Coronary artery (tissue), 2 donors: ENCODE results near the gene PRKCH.
A peak's percentile ranks its signal among the peaks of the same experiment; 100 is the strongest.

ENCODE experiments used
- DNase-seq: peaks from one replicate; pipeline ENCODE4 v3.0.0-alpha.2; 2017; ENCODE audit warnings: low spot score
- H3K27ac ChIP-seq, 2 donors: fragments of 200-600 bp; sonication (generic); one replicate each; pipeline ENCODE4 v1.5.1; 2016 to 2019
- H3K4me3 ChIP-seq: fragments of 200-600 bp; sonication (generic); 2 replicates; pipeline ENCODE4 v1.5.1; 2016; ENCODE audit warnings: mild to moderate bottlenecking, moderate library complexity
- CTCF ChIP-seq: fragments of 200-600 bp; sonication (generic); IDR thresholded peaks from one replicate; pipeline ENCODE4 v1.5.1; 2019; ENCODE audit warnings: antibody characterized with exemption

The PRKCH gene

DNA sequence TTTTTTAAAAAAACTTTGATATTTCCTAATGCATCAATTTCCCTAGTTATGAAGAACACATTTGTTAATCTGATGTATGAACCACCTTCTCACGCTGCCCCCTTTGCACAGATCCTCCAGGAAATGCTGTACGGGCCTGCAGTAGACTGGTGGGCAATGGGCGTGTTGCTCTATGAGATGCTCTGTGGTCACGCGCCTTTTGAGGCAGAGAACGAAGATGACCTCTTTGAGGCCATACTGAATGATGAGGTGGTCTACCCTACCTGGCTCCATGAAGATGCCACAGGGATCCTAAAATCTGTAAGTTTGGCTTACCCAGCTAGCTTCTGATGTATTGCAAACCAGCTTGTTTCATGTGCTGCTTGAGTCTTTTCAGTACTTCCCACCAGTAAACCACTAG is 208.9 kb downstream of the PRKCH start:
- no peak overlapping the region for H3K27ac ChIP-seq
- DNase-seq = no peak
- TF ChIP-seq CTCF = no peak

DNA sequence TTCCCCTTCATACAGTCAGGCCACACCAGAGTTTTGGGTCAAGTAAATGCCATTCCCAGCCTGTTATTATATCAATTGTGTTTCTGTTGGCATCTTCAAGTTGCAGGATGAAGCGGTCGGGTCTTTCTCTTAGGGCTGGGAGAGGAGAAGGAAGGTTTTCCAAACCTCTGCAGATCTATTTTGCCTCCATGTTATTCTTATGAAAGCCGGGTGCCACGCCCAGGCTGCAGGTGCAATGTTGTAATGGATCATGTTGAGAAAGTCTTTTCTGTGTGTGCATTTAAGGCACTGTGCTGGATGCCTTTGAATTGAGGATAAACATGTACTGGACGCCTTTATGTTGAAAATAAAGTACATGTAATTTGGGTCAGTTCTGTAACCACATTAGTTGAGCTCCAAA is 209.5 kb downstream of the PRKCH start:
- Histone ChIP-seq H3K27ac (no peak overlapping the region), H3K4me3 (no peak overlapping the region)
- no peak for TF ChIP-seq CTCF
- no peak for DNase-seq

More for the DNA sequence above, 208.9 kb downstream of the PRKCH start:
- H3K4me3 ChIP-seq = no peak overlapping the region

- no peak for TF ChIP-seq CTCF
- peak overlapping the region in 1 of 2 donors; percentile 6 for H3K27ac ChIP-seq
- no peak overlapping the region for H3K4me3 ChIP-seq
- no peak for DNase-seq
Measured at GRCh38 chr14:61531465-61532122, 210.2 kb downstream of the PRKCH start.

- TF ChIP-seq CTCF = no peak
- Histone ChIP-seq H3K27ac (peak overlapping the region in 1 of 2 donors; percentile 6), H3K4me3 (no peak overlapping the region)
- DNase-seq = no peak
Measured at GRCh38 chr14:61532123-61532505, 210.7 kb downstream of the PRKCH start.

GRCh38 chr14:61532763-61533162 is 211.4 kb downstream of the PRKCH start:
- no peak overlapping the region for H3K27ac ChIP-seq
- TF ChIP-seq CTCF = no peak
- DNase-seq = no peak
- no peak overlapping the region for H3K4me3 ChIP-seq

- DNase-seq = no peak
- Histone ChIP-seq H3K4me3 (no peak overlapping the region), H3K27ac (no peak overlapping the region)
- TF ChIP-seq CTCF = no peak
Measured at GRCh38 chr14:61533513-61534255, 212.3 kb downstream of the PRKCH start.

GRCh38 chr14:61535032-61535431 is 213.7 kb downstream of the PRKCH start:
- Histone ChIP-seq H3K27ac (no peak overlapping the region), H3K4me3 (no peak overlapping the region)
- no peak for TF ChIP-seq CTCF
- no peak for DNase-seq
